ENCODE measurements around the gene MORF4L1. TPM values are rescaled to one million over a fixed set of nuclear protein-coding genes. Genes with fewer than 3 reads are reported as not detected.

MORF4L1 gene
- total RNA-seq, 1 experiment from 2014 or later = 503 TPM

DNA sequence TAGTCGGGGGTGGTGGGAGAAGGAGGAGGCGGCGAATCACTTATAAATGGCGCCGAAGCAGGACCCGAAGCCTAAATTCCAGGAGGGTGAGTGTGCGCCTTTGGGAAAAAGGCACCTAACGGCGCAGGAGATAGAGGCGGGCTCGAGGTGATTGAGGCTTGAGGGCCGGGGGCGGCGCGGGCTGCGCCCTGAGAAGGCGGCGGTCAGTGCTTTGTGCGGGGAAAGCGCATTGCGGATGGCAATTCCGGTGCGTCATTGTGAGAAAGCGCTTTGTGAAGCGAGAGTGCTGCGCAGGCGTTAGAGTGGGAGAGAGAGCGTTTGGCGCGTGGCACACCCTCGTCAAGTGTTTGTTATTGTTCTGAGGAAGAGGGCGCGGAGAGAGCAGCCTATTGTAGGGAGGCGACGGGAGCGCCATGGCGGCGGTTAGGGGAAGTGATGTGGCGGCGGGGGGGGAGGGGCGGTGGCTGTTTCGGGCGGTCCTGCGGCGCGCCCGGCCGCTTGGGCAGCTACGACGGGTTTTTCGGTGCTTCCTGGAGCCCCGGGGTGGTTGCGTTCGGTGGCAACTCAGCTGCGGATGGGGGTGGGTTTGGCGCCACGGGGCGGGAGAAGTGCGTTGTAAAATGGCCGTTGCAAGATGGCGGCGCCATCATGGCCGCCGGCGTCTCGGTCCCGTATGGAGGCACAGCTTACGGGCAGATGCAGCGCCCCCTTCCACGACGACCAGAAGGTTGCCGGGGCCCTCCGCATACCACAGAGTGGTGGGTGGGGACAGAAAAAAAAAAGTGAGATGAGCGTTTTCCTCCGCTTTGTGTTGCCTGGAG is 492 bp downstream of the MORF4L1 start (continued):
- TF ChIP-seq, protein P1, sequence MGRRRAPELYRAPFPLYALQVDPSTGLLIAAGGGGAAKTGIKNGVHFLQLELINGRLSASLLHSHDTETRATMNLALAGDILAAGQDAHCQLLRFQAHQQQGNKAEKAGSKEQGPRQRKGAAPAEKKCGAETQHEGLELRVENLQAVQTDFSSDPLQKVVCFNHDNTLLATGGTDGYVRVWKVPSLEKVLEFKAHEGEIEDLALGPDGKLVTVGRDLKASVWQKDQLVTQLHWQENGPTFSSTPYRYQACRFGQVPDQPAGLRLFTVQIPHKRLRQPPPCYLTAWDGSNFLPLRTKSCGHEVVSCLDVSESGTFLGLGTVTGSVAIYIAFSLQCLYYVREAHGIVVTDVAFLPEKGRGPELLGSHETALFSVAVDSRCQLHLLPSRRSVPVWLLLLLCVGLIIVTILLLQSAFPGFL (CRISPR knock-in tag; IDR thresholded peaks at IDR 0.05; ENCODE audit: borderline replicate concordance) = no peak
- no peak for TF ChIP-seq ATF1 (CRISPR knock-in tag; IDR thresholded peaks at IDR 0.05)
- TF ChIP-seq MXD4 (CRISPR knock-in tag; IDR thresholded peaks at IDR 0.05; ENCODE audit: borderline replicate concordance) = no peak
- TF ChIP-seq, protein P2, sequence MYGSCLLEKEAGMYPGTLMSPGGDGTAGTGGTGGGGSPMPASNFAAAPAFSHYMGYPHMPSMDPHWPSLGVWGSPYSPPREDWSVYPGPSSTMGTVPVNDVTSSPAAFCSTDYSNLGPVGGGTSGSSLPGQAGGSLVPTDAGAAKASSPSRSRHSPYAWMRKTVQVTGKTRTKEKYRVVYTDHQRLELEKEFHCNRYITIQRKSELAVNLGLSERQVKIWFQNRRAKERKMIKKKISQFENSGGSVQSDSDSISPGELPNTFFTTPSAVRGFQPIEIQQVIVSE (CRISPR knock-in tag; IDR thresholded peaks at IDR 0.05; ENCODE audit: borderline replicate concordance) = peak; percentile 75; the same call in 1 of the 2 replicates
- TF ChIP-seq, protein P3, sequence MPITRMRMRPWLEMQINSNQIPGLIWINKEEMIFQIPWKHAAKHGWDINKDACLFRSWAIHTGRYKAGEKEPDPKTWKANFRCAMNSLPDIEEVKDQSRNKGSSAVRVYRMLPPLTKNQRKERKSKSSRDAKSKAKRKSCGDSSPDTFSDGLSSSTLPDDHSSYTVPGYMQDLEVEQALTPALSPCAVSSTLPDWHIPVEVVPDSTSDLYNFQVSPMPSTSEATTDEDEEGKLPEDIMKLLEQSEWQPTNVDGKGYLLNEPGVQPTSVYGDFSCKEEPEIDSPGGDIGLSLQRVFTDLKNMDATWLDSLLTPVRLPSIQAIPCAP (CRISPR knock-in tag; IDR thresholded peaks at IDR 0.05) = 0 out of 2 replicates have a peak, but pooled peaks have one; percentile 15
- TF ChIP-seq, protein P4, sequence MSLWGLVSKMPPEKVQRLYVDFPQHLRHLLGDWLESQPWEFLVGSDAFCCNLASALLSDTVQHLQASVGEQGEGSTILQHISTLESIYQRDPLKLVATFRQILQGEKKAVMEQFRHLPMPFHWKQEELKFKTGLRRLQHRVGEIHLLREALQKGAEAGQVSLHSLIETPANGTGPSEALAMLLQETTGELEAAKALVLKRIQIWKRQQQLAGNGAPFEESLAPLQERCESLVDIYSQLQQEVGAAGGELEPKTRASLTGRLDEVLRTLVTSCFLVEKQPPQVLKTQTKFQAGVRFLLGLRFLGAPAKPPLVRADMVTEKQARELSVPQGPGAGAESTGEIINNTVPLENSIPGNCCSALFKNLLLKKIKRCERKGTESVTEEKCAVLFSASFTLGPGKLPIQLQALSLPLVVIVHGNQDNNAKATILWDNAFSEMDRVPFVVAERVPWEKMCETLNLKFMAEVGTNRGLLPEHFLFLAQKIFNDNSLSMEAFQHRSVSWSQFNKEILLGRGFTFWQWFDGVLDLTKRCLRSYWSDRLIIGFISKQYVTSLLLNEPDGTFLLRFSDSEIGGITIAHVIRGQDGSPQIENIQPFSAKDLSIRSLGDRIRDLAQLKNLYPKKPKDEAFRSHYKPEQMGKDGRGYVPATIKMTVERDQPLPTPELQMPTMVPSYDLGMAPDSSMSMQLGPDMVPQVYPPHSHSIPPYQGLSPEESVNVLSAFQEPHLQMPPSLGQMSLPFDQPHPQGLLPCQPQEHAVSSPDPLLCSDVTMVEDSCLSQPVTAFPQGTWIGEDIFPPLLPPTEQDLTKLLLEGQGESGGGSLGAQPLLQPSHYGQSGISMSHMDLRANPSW (CRISPR knock-in tag; conservative IDR thresholded peaks at IDR 0.05; ENCODE audit: low read depth) = no peak
- peak; percentile 71; the same call in 1 of the 2 replicates for TF ChIP-seq PRRX2 (CRISPR knock-in tag; IDR thresholded peaks at IDR 0.05)

DNA sequence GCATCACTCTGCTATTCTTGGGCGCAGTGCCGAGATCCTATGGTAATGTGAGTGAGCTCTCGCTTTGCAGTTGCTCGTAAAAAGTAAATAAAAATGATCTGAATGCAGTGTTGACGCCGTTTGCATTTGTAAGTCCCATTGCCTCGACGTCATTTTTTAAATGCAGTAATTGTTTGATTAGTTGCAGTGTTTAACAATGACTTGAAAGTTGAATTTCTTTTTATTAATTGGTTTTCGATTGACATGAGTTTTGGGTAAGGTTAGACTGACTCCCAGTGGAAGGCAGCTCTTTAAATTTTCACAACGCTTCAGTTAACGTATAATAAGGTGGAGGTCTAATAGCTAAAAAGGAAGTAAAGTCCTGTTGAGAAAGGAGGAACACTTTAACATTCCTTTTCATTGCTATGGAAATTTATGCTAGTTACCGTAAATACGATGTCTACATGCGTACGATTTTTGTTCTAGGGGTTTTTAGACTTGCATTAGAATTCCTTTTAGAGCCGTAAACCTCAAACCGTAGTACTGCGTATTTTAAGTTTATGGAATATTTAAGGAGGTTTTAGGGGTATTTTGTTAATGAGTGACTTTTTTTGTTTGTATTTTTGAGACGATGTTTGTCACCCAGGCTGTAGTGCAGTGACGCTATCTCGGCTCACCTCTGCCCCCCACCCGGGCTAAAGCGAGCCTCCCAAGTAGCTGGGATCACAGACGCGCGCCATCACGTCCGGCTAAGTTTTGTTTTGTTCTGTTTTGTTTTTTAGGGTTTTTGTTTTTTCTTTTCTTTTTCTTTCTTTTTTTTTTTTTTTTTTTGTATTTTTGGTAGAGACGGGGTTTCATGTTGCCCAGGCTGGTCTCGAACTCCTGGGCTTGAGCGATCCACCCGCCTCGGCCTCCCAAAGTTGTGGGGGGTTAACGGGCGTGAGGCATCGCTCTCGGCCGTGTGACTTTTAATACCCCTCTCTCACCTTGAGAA is 1.4 kb downstream of the MORF4L1 start:
- H3K4me1 Mint-ChIP-seq = peaks cover 52% of the 10 kb centered on the region
- no peaks in the 10 kb centered on the region for H3K9me3 Mint-ChIP-seq
- ChIA-PET POLR2A (interaction anchor here (0.6 to 2.9 kb wide), 10 partner anchors 9 to 975 kb away, joined by 3 to 13 read pairs (median 4); partner anchors contain the start of gene CHRNA5), CTCF (interaction anchor here (0.6 to 3.6 kb wide), 8 partner anchors 14 to 103 kb away, joined by 3 to 20 read pairs (median 4); partner anchors contain the start of gene ADAMTS7)
- peaks cover 9% of the 10 kb centered on the region for H3K36me3 Mint-ChIP-seq
- peak overlapping the region; percentile 100 for H3K27ac Mint-ChIP-seq
- ATAC-seq = no peak
- H3K27me3 Mint-ChIP-seq (ENCODE audit: low read depth) = no peaks in the 10 kb centered on the region
- DNase-seq (ENCODE audit: low spot score) = no peak
- H3K4me3 Mint-ChIP-seq = peak overlapping the region; percentile 100
- no peak for TF ChIP-seq TP53 (CRISPR knock-in tag; IDR thresholded peaks at IDR 0.05)
- TF ChIP-seq, protein P5, sequence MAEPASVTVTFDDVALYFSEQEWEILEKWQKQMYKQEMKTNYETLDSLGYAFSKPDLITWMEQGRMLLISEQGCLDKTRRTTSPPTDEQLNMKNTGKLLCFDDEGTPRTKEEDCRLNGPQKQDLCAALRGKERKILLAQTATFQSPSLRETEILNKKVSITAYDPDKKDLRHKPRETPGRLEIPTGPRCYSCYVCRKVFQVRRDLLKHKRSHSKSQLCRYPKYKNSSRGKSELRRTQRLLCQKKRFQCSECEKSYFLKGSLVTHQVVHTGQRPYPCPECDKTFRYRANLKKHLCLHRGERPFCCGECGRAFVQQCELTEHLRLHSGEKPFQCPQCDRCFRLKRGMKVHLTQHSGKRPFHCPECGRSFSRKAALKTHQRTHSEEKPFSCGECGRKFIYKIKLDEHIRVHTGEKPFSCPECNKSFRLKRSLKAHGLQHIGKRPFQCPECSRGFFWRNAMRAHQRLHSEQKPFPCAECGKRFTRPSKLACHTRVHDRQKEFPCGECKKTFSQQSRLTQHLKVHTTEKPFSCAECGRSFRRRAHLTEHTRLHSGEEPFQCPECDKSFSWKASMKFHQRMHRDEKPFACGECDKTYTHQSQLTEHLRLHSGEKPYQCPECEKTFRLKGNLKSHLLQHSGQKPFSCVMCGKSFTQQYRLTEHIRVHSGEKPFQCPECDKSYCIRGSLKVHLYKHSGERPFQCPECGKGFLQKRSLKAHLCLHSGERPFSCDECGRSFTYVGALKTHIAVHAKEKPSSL (CRISPR knock-in tag; conservative IDR thresholded peaks at IDR 0.05) = no peak
- TF ChIP-seq ZNF317 (CRISPR knock-in tag; IDR thresholded peaks at IDR 0.05; ENCODE audit: borderline replicate concordance, low read depth) = no peak
- TF ChIP-seq, protein P6, sequence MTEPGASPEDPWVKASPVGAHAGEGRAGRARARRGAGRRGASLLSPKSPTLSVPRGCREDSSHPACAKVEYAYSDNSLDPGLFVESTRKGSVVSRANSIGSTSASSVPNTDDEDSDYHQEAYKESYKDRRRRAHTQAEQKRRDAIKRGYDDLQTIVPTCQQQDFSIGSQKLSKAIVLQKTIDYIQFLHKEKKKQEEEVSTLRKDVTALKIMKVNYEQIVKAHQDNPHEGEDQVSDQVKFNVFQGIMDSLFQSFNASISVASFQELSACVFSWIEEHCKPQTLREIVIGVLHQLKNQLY (CRISPR knock-in tag; IDR thresholded peaks at IDR 0.05) = no peak
- no peak for TF ChIP-seq SMAD3 (CRISPR knock-in tag; IDR thresholded peaks at IDR 0.05; ENCODE audit: borderline replicate concordance)
- TF ChIP-seq, protein P7, sequence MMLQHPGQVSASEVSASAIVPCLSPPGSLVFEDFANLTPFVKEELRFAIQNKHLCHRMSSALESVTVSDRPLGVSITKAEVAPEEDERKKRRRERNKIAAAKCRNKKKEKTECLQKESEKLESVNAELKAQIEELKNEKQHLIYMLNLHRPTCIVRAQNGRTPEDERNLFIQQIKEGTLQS (CRISPR knock-in tag; conservative IDR thresholded peaks at IDR 0.05) = no peak
- no peak for TF ChIP-seq ZNF671 (CRISPR knock-in tag; IDR thresholded peaks at IDR 0.05)
- TF ChIP-seq, protein P8, sequence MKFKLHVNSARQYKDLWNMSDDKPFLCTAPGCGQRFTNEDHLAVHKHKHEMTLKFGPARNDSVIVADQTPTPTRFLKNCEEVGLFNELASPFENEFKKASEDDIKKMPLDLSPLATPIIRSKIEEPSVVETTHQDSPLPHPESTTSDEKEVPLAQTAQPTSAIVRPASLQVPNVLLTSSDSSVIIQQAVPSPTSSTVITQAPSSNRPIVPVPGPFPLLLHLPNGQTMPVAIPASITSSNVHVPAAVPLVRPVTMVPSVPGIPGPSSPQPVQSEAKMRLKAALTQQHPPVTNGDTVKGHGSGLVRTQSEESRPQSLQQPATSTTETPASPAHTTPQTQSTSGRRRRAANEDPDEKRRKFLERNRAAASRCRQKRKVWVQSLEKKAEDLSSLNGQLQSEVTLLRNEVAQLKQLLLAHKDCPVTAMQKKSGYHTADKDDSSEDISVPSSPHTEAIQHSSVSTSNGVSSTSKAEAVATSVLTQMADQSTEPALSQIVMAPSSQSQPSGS (CRISPR knock-in tag; IDR thresholded peaks at IDR 0.05; ENCODE audit: borderline replicate concordance, low read depth) = no peak
- TF ChIP-seq, protein P9, sequence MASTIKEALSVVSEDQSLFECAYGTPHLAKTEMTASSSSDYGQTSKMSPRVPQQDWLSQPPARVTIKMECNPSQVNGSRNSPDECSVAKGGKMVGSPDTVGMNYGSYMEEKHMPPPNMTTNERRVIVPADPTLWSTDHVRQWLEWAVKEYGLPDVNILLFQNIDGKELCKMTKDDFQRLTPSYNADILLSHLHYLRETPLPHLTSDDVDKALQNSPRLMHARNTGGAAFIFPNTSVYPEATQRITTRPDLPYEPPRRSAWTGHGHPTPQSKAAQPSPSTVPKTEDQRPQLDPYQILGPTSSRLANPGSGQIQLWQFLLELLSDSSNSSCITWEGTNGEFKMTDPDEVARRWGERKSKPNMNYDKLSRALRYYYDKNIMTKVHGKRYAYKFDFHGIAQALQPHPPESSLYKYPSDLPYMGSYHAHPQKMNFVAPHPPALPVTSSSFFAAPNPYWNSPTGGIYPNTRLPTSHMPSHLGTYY (CRISPR knock-in tag; IDR thresholded peaks at IDR 0.05) = no peak
- TF ChIP-seq, protein P10, sequence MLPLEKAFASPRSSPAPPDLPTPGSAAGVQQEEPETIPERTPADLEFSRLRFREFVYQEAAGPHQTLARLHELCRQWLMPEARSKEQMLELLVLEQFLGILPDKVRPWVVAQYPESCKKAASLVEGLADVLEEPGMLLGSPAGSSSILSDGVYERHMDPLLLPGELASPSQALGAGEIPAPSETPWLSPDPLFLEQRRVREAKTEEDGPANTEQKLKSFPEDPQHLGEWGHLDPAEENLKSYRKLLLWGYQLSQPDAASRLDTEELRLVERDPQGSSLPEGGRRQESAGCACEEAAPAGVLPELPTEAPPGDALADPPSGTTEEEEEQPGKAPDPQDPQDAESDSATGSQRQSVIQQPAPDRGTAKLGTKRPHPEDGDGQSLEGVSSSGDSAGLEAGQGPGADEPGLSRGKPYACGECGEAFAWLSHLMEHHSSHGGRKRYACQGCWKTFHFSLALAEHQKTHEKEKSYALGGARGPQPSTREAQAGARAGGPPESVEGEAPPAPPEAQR (CRISPR knock-in tag; IDR thresholded peaks at IDR 0.05) = no peak
- TF ChIP-seq ZNF121 (CRISPR knock-in tag; IDR thresholded peaks at IDR 0.05) = no peak
